NT2/D1 (cell line): ENCODE measurements around the gene ORM1.

Experiments used
- SUZ12 ChIP-seq: IDR thresholded peaks from 2 replicates; pipeline ENCODE4 v1.6.1; 2011; ENCODE audit not compliant: insufficient read length, insufficient read depth; ENCODE audit errors: extremely low read depth
- ZNF274 ChIP-seq: IDR thresholded peaks from 2 replicates; pipeline ENCODE4 v1.6.1; 2011; ENCODE audit warnings: mild to moderate bottlenecking, low read depth, low read length

DNA sequence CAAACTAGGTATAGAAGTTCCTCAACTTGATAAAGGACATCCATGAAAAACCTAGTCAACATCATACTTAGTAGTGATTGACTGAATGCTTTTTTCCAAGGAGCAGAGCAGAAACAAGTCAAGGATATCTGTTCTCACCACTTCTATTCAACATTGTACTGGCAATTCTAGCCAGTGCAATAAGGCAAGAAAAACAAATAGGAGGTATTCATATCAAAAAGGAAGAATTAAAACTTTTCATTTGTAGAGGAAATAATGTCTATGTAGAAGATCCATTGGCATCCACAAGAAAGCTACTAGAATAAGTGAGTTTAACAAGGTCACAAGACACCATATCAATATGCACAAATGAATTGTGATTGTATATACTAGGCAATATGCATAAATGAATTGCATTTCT lies 28.2 kb upstream of the ORM1 start:
- no peak for TF ChIP-seq ZNF274
- no peak for TF ChIP-seq SUZ12
